ENCODE data around the gene SIL1.
A peak's percentile ranks its signal among the peaks of the same experiment; 100 is the strongest.

SIL1 gene

DNA sequence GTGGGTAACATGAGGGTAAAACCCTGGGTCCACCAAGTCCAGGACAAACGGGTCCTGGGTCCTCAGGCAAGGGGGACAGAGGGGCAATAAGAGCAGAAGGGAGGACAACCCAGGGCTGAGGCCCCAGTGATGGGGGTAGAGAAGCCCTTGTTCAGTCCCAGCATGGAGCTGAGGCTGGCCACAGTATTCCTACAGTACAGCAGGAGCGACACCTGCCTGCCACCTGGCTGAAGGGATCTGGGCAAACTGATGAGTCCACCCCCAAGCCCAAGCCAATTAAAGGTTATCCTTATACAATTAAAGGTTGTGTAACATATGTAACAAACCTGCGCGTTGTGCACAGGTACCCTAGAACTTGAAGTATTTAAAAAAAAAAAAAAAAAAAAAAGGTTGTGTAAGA, 225.3 kb downstream of the SIL1 start:
- DNase-seq (ENCODE audit: low read depth): no peak

DNA sequence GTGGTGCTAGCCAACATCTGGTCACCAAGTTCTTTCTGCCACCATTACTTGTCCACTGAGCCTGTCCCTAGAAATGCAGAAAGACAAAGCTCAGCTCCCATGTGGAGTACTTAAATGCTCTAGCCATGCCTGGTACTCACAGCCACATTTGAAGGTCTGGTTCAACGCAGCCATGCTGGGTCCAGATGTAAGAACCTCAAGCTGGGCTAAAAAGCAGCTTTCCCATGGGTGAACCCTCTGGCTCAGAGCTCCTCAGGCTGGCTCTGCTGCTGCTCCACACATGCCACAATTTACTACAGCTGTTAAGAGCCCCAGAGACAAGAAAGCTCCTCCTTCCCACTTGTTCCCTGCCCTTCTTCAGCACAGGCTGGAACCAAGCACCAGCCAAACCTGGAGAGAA, 225.9 kb downstream of the SIL1 start:
- peak; percentile 41 for DNase-seq (ENCODE audit: low read depth)
- TF ChIP-seq, protein P1, sequence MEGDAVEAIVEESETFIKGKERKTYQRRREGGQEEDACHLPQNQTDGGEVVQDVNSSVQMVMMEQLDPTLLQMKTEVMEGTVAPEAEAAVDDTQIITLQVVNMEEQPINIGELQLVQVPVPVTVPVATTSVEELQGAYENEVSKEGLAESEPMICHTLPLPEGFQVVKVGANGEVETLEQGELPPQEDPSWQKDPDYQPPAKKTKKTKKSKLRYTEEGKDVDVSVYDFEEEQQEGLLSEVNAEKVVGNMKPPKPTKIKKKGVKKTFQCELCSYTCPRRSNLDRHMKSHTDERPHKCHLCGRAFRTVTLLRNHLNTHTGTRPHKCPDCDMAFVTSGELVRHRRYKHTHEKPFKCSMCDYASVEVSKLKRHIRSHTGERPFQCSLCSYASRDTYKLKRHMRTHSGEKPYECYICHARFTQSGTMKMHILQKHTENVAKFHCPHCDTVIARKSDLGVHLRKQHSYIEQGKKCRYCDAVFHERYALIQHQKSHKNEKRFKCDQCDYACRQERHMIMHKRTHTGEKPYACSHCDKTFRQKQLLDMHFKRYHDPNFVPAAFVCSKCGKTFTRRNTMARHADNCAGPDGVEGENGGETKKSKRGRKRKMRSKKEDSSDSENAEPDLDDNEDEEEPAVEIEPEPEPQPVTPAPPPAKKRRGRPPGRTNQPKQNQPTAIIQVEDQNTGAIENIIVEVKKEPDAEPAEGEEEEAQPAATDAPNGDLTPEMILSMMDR (conservative IDR thresholded peaks at IDR 0.05; ENCODE audit: control insufficient read depth, insufficient read depth, low read depth, low read length): no peak
- no peak overlapping the region for H3K4me3 ChIP-seq (ENCODE audit: control insufficient read depth, low read depth, low read length)

More for the DNA sequence above, 225.3 kb downstream of the SIL1 start:
- TF ChIP-seq, protein P1 (conservative IDR thresholded peaks at IDR 0.05; ENCODE audit: control insufficient read depth, insufficient read depth, low read depth, low read length): no peak
- H3K4me3 ChIP-seq (ENCODE audit: control insufficient read depth, low read depth, low read length): no peak overlapping the region

DNA sequence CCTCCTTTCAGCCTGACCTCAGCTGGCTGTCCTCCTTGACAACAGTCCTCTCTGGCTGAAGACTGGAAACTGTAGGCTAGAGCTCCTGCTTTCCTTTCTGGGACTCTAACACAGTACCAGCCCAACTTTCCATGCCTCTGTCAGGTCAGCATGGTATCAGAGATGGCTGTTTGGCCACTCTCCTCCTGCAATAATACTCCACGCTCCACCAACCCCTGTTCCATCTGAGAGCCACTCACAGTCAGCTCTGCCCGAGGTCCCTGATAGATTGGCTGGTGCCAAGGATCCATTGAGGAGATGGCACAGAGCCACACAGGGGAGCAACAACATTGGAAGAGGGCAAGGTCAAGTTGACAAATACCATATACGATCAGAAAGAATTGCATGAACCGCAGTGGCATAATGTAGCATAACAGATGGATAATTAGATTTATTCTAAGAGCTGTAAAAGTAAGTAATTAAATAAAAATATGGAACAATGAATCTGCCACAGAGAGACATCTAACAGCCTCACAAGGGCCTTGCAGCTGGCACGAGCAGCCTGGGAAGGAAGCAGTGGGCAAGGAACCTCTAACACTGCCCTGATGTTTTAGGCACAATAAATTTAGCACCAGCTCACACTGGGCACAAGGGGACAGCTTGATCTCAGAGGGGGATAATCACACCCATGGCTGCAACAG, 228.7 kb downstream of the SIL1 start:
- TF ChIP-seq, protein P1 (conservative IDR thresholded peaks at IDR 0.05; ENCODE audit: control insufficient read depth, insufficient read depth, low read depth, low read length): no peak
- H3K4me3 ChIP-seq (ENCODE audit: control insufficient read depth, low read depth, low read length): no peak overlapping the region
- no peak for DNase-seq (ENCODE audit: low read depth)

DNA sequence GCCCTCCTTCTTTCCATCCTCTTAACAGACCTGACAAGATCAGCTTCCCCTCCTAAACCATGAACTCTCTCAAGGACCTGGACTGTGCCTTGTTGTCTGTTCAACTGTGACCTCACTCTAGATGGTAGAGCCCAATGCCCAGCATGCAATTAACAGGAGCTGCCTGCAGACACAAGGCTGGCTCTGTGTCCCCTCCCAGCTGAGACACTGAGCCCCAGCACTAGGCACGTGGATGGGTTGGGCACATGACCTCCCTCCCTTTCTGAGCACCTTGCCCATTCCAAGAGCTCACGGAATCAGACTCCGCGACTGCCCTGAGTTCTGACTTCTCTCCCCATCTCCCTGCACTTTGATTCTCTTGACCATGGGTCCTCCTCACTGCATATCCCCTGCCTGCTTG, 229.6 kb downstream of the SIL1 start:
- DNase-seq (ENCODE audit: low read depth): no peak
- H3K4me3 ChIP-seq (ENCODE audit: control insufficient read depth, low read depth, low read length): no peak overlapping the region
- TF ChIP-seq, protein P1 (conservative IDR thresholded peaks at IDR 0.05; ENCODE audit: control insufficient read depth, insufficient read depth, low read depth, low read length): no peak

DNA sequence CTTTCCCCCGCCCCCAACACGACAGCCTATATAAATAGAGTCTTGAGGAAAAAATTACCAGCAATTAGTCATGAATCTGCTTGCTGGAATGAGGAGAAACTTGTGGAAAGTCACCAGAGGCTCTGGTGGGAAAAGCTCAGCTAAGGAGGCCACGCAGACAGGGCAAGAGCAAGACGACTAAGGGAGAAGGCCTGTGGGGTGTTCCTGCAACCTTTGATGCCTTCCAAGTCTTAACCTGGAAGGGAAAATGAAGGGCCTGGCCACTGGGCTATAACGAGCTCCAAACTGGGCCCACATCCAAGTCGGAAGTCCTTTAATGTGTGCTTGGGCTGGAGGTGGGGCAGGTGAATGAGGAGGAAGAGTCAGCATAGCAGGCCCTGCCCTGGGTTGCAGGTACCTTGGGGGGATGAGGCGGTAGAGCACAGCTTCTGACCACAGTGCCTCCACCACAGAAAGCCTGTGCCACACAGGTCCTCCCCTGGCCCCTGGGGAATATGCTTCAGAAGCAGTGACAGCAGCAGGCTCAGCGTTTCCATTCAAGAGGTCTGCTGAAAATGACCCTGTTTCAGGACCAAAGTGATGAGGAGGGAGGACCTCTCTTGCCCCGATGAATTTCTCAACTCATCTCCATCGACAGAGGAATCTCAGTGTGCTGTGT, 230.2 kb downstream of the SIL1 start:
- DNase-seq (ENCODE audit: low read depth): no peak
- no peak overlapping the region for H3K4me3 ChIP-seq (ENCODE audit: control insufficient read depth, low read depth, low read length)
- TF ChIP-seq, protein P1 (conservative IDR thresholded peaks at IDR 0.05; ENCODE audit: control insufficient read depth, insufficient read depth, low read depth, low read length): no peak

DNA sequence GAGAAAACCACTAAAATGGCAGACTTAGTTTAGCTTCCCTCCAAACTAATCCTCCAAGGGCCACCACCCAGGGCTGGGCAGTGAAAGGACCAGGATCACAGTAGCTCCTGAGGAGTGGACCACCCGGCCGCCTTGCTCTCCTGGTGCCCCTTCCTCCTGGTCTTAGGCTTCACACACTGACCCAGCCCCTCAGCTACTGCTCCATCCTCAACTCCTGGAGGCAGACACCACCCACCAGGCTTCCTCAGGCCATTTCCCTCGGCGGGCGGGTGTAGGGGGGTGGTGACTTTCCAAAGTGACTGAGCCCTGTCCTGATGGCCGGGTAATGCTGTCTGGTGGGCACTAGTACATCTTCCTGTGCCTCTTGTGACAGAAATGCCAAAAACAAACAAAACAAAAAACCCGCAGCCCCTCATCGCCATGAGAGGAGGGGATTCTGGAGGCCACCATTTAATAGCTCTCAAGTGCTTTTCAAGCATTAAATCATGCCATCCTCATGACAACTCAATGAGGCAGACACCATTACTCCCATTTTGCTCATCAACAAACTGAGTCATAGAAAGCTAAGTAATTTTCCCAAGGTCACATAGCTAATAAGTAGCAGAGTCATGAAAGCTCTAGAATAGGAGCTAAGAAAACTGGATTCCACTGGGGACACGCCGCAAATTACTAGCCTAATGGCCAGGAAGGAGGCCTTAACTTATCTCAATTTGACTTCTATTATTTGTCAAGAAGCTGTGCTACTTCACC, 231.8 kb downstream of the SIL1 start:
- TF ChIP-seq, protein P1 (conservative IDR thresholded peaks at IDR 0.05; ENCODE audit: control insufficient read depth, insufficient read depth, low read depth, low read length): no peak
- no peak overlapping the region for H3K4me3 ChIP-seq (ENCODE audit: control insufficient read depth, low read depth, low read length)
- peak; percentile 32 for DNase-seq (ENCODE audit: low read depth)

Measured in fibroblast of mammary gland (primary cell).